NCI-H748 (cell line): Measurements from ENCODE around the gene RAPGEF6.
A peak's percentile ranks its signal among the peaks of the same experiment; 100 is the strongest.

Source experiments
- DNase-seq: peaks from one replicate; lab custom pipeline; 2025; ENCODE audit not compliant: unreplicated experiment; lab: John Stamatoyannopoulos, UW

Gene RAPGEF6

GRCh38 chr5:131542723-131543122, 92.3 kb downstream of the RAPGEF6 start:
- no peak for DNase-seq

GRCh38 chr5:131541762-131542161, 93.3 kb downstream of the RAPGEF6 start:
- no peak for DNase-seq

GRCh38 chr5:131541071-131541470, 94.0 kb downstream of the RAPGEF6 start:
- no peak for DNase-seq

- DNase-seq = no peak
Observed at GRCh38 chr5:131539251-131539650, 95.8 kb downstream of the RAPGEF6 start.

GRCh38 chr5:131538177-131538593, 96.8 kb downstream of the RAPGEF6 start:
- no peak for DNase-seq

GRCh38 chr5:131536850-131537448, 98.1 kb downstream of the RAPGEF6 start:
- DNase-seq = no peak

GRCh38 chr5:131536211-131536826, 98.7 kb downstream of the RAPGEF6 start:
- DNase-seq = peak; percentile 58

GRCh38 chr5:131534974-131535373, 100.1 kb downstream of the RAPGEF6 start:
- DNase-seq = no peak

GRCh38 chr5:131533836-131534235, 101.2 kb downstream of the RAPGEF6 start:
- peak; percentile 4 for DNase-seq

GRCh38 chr5:131532031-131532640, 102.9 kb downstream of the RAPGEF6 start:
- DNase-seq = peak; percentile 24

GRCh38 chr5:131530706-131531331, 104.2 kb downstream of the RAPGEF6 start:
- peak; percentile 91 for DNase-seq

- DNase-seq = no peak
Observed at GRCh38 chr5:131528682-131529081, 106.3 kb downstream of the RAPGEF6 start.

GRCh38 chr5:131525805-131526204, 109.2 kb downstream of the RAPGEF6 start:
- DNase-seq = no peak

GRCh38 chr5:131524431-131524830, 110.6 kb downstream of the RAPGEF6 start:
- DNase-seq = no peak

GRCh38 chr5:131523500-131524185, 111.4 kb downstream of the RAPGEF6 start:
- no peak for DNase-seq

- DNase-seq = no peak
Observed at GRCh38 chr5:131521252-131521651, 113.8 kb downstream of the RAPGEF6 start.

GRCh38 chr5:131515348-131515747, 119.7 kb downstream of the RAPGEF6 start:
- no peak for DNase-seq

- no peak for DNase-seq
Observed at GRCh38 chr5:131514316-131515283, 120.4 kb downstream of the RAPGEF6 start.

GRCh38 chr5:131513780-131514179, 121.2 kb downstream of the RAPGEF6 start:
- no peak for DNase-seq

GRCh38 chr5:131511934-131512333, 123.1 kb downstream of the RAPGEF6 start:
- no peak for DNase-seq
